H7 (cell line): ENCODE results near the gene GPC4. TPM values are rescaled to one million over a fixed set of nuclear protein-coding genes. Genes with fewer than 3 reads are reported as not detected.

Experiments used
- DNase-seq: peaks from one replicate; pipeline ENCODE4 v3.0.0; 2012
- H3K27me3 ChIP-seq: 2 replicates; pipeline ENCODE4 v1.6.0; 2011; ENCODE audit warnings: mild to moderate bottlenecking, low read length; ENCODE audit not compliant: control insufficient read depth, insufficient read depth
- H3K36me3 ChIP-seq: replicated peaks from 2 replicates; pipeline ENCODE4 v1.5.1; 2011; ENCODE audit warnings: low read length; ENCODE audit not compliant: control insufficient read depth, insufficient read depth
- H3K4me3 ChIP-seq: 2 replicates; pipeline ENCODE4 v1.5.1; 2011; ENCODE audit warnings: low read depth, mild to moderate bottlenecking, control low read depth, low read length, moderate library complexity; ENCODE audit not compliant: insufficient read depth
- total RNA-seq: library from RNA; depleted of rRNA; stranded (reverse); fragments of >200 nt; shearing (Covaris generic); gene quantifications from 2 replicates; pipeline ENCODE4 v1.2.3, GENCODE V29; 2014

GPC4 gene
- total RNA-seq, 1 experiment from 2014 or later, result 96.5 TPM

GRCh38 chrX:133365871-133366611, 49.2 kb downstream of the GPC4 start:
- H3K4me3 ChIP-seq, result no peak overlapping the region
- H3K36me3 ChIP-seq, result peaks cover 4% of the 10 kb centered on the region
- DNase-seq, result no peak
- no peaks in the 10 kb centered on the region for H3K27me3 ChIP-seq

DNA sequence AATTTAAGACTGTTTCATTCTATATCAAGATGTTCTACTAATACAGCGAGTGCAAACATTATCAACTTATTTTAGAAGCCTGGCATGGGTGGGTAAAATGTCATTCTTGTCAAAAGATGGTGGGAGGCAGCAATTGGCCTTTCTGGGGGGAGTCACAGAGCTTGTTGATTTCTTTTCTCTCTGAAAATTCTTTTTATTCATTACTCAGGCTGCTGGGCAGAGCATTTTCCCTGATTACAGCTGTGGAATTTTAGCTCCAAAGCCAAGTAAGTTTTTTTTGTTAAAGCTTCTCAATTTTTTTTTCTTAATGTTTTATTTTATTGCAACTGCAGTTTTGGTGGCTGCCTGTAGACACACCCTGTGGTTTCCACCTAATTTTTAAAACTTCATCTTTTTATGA, 50.4 kb downstream of the GPC4 start:
- no peak for DNase-seq
- H3K36me3 ChIP-seq, result peaks cover 4% of the 10 kb centered on the region
- H3K4me3 ChIP-seq, result no peak overlapping the region
- H3K27me3 ChIP-seq, result no peaks in the 10 kb centered on the region

- H3K4me3 ChIP-seq, result no peak overlapping the region
- peaks cover 4% of the 10 kb centered on the region for H3K36me3 ChIP-seq
- no peak for DNase-seq
- H3K27me3 ChIP-seq, result no peaks in the 10 kb centered on the region
These were observed 51.1 kb downstream of the GPC4 start for GRCh38 chrX:133364196-133364595.

- Histone ChIP-seq H3K4me3 (no peak overlapping the region), H3K27me3 (no peaks in the 10 kb centered on the region), H3K36me3 (peaks cover 4% of the 10 kb centered on the region)
- DNase-seq, result no peak
These were observed 52.8 kb downstream of the GPC4 start for GRCh38 chrX:133362538-133362937.

DNA sequence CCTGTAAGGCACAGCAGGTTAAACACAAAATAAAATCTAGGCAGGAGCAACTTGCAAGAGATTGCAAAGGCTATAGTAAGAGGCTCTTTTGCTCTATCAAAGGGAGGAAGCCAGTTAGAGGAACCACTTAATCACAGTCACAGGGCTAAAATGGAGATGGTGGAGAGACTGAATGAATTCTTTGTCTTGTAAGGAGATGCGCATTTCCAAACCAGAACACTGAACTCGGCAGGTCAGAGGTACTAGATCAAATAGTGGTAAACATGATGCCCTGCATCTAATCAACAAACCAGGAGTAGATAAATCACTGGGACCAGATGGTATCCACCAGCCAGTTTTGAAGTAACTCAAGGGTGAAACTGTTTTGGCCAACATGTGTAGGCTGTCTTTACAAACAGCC, 55.8 kb downstream of the GPC4 start:
- DNase-seq, result peak; percentile 42
- H3K27me3 ChIP-seq, result no peaks in the 10 kb centered on the region
- H3K36me3 ChIP-seq, result peaks cover 1% of the 10 kb centered on the region; the same call in 1 of the 2 replicates
- no peak overlapping the region for H3K4me3 ChIP-seq

DNA sequence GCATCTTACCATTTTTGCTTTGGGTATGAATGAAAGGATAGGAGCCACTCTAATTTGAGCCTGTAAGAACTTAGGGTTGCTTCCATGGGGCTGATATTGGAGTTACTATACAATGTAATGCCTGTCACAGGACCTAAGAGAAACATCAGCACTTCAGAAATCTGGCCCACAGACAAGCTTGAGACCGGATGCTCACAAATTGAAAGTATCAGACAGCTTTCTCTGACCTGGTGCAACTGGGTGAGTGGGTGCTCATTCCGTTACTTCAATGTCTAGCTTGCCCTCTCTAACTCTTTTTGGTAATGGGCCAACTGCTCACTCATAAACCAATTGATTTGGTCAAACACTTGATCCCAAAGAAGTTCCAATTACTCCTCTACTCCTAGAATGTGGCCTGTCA, 62.1 kb downstream of the GPC4 start:
- no peaks in the 10 kb centered on the region for H3K27me3 ChIP-seq
- no peak overlapping the region for H3K4me3 ChIP-seq
- peaks cover 4% of the 10 kb centered on the region; the same call in 1 of the 2 replicates for H3K36me3 ChIP-seq
- no peak for DNase-seq

- H3K4me3 ChIP-seq, result no peak overlapping the region
- H3K27me3 ChIP-seq, result no peaks in the 10 kb centered on the region
- 0 out of 2 replicates have a peak, but pooled peaks cover 2% of the 10 kb centered on the region for H3K36me3 ChIP-seq
- DNase-seq, result no peak
These were observed 64.5 kb downstream of the GPC4 start for GRCh38 chrX:133350751-133351150.

- Histone ChIP-seq H3K27me3 (no peaks in the 10 kb centered on the region), H3K36me3 (0 out of 2 replicates have a peak, but pooled peaks cover 2% of the 10 kb centered on the region), H3K4me3 (no peak overlapping the region)
- DNase-seq, result no peak
These were observed 69.3 kb downstream of the GPC4 start for GRCh38 chrX:133346026-133346425.

- Histone ChIP-seq H3K27me3 (no peaks in the 10 kb centered on the region), H3K36me3 (peaks cover 14% of the 10 kb centered on the region), H3K4me3 (no peak overlapping the region)
- no peak for DNase-seq
These were observed 75.7 kb downstream of the GPC4 start for GRCh38 chrX:133339566-133339965.

GRCh38 chrX:133337250-133337649, 78.0 kb downstream of the GPC4 start:
- no peaks in the 10 kb centered on the region for H3K27me3 ChIP-seq
- DNase-seq, result no peak
- H3K36me3 ChIP-seq, result peaks cover 24% of the 10 kb centered on the region
- H3K4me3 ChIP-seq, result no peak overlapping the region

DNA sequence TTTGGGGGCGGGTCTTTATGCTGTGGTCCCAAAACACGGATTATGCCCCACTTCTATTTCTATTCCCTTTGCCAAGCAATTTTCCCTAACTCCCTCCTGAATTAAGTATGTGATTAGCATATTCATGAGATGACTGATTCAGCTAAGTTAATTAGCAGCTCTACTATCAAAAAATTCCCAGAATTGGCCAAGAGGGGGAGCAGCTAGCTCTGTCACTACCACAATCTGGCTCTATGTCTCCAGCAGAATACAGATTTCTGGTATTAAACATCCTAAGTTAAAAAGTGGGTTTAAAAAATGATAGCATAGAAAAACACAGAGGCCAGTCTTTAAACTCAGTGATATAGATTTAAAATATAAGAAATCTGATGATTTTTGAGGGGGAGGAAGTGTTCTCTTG, 80.3 kb downstream of the GPC4 start:
- DNase-seq, result no peak
- H3K4me3 ChIP-seq, result no peak overlapping the region
- H3K27me3 ChIP-seq, result no peaks in the 10 kb centered on the region
- H3K36me3 ChIP-seq, result peaks cover 28% of the 10 kb centered on the region

DNA sequence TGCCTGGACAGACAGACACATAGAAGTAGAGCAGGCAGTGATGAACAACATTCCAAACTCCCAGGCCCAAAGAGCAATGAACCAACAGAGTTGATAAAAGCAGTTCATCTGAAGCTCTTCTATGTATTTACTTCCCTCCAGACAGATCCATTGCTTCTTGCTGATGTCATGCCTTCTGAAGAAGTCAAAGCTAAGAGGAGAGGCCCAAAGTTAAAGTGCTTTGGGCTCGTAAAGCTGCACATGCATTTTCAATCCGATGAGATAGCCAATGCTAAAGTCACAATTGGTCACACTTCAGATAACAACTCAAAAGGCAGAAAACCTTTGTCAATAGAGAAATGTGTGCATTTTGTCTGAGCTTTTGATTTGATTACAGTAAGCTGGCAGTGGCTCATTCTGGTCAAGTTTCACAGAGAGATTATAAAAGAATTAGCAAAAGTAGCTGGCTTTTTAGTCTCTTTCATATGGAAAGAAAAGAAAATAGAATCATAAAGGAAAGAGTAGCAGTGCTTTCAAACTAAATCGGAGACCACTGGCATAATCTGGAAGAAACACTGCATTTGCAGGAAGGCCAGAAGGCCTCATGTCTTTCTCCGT, 82.0 kb downstream of the GPC4 start:
- Histone ChIP-seq H3K4me3 (no peak overlapping the region), H3K36me3 (peaks cover 20% of the 10 kb centered on the region), H3K27me3 (no peaks in the 10 kb centered on the region)
- DNase-seq, result no peak

DNA sequence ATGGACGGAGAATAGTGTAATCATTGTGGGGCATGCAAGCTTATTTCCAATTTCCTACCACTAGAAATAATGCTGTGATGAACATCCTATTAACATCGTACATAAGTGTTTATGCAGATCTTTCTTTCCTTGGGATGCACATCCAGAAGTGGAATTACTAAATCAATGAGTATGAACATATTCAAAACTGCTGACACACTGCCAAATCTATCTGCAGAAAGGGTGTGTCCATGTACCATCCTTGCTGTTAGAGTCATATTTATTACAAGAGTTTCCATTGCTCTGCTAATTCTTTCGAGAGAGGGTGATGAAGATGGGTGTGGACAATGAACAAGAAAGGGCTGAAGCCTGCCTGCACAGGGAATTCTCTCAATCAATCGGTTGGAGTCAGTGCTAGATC, 82.6 kb downstream of the GPC4 start:
- H3K36me3 ChIP-seq, result peaks cover 18% of the 10 kb centered on the region
- no peak overlapping the region for H3K4me3 ChIP-seq
- DNase-seq, result no peak
- H3K27me3 ChIP-seq, result no peaks in the 10 kb centered on the region

DNA sequence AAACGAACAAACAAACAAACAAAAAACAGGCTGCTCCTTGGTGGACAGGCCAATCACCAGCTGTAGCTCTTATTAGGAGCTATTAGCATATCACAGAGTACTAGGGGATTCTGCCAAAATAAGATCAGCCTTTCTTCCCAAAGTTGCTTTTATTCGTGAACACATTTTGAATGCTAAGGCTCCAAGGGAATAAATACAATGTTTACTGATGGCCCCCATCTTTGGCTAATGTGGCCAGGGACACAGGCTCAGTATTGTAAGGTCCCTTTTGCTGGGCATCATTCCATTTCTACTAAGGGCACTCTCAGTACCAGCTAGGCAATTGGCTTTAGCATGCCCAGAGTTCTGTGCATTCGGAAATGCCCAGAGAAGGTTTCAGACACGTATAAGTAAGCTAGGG, 84.3 kb downstream of the GPC4 start:
- DNase-seq, result no peak
- no peak overlapping the region for H3K4me3 ChIP-seq
- peaks cover 15% of the 10 kb centered on the region for H3K36me3 ChIP-seq
- no peaks in the 10 kb centered on the region for H3K27me3 ChIP-seq

DNA sequence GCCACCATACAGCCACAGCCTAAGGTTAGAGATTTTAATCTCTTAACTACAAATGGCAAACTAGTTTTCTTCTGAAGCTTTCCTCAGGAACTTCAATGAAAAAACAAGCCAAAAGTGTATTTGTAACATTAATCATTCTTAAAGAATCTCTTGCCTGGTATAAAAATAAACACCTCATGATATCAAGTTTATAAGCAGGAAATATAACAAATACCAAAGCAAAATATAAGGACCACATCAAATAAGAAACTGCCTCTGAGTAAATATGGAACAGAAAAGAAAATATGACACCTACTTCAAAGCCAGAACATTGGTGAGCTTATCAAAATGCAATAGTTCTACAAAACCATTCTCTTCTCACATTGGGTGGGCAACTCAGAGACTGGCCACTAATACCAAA, 89.9 kb downstream of the GPC4 start:
- Histone ChIP-seq H3K4me3 (no peak overlapping the region), H3K27me3 (no peaks in the 10 kb centered on the region), H3K36me3 (peaks cover 19% of the 10 kb centered on the region)
- no peak for DNase-seq
